GM18867 (cell line): ENCODE data around the gene KCNK15.
"Not testable (repeated sequence)": the region's sequence is repeated elsewhere in the genome, so short reads cannot be mapped to it uniquely, and the experiment has no call there.

Experiments
- ATAC-seq: cut with Tn5 transposase; IDR thresholded peaks from one replicate; pipeline ENCODE4 v1.9.1; 2021; ENCODE audit warnings: mild to moderate bottlenecking, moderate library complexity; ENCODE audit not compliant: unreplicated experiment

KCNK15 gene

GRCh38 chr20:44756011-44756688, 10.5 kb downstream of the KCNK15 start:
- ATAC-seq = no peak

GRCh38 chr20:44756956-44757355, 11.3 kb downstream of the KCNK15 start:
- no peak for ATAC-seq

- no peak for ATAC-seq
Measured at GRCh38 chr20:44758247-44759101, 12.8 kb downstream of the KCNK15 start.

- no peak for ATAC-seq
Measured at GRCh38 chr20:44759595-44759994, 13.9 kb downstream of the KCNK15 start.

- ATAC-seq = no peak
Measured at GRCh38 chr20:44761423-44761822, 15.8 kb downstream of the KCNK15 start.

- ATAC-seq = no peak
Measured at GRCh38 chr20:44762466-44763140, 16.9 kb downstream of the KCNK15 start.

GRCh38 chr20:44763798-44764197, 18.1 kb downstream of the KCNK15 start:
- ATAC-seq = not testable (repeated sequence)

GRCh38 chr20:44765091-44765490, 19.4 kb downstream of the KCNK15 start:
- ATAC-seq = no peak

GRCh38 chr20:44765701-44766347, 20.2 kb downstream of the KCNK15 start:
- ATAC-seq = no peak

GRCh38 chr20:44768256-44768655, 22.6 kb downstream of the KCNK15 start:
- no peak for ATAC-seq

- no peak for ATAC-seq
Measured at GRCh38 chr20:44768854-44769480, 23.3 kb downstream of the KCNK15 start.

GRCh38 chr20:44769481-44769863, 23.8 kb downstream of the KCNK15 start:
- no peak for ATAC-seq

- ATAC-seq = no peak
Measured at GRCh38 chr20:44770484-44771171, 25.0 kb downstream of the KCNK15 start.

GRCh38 chr20:44771172-44771535, 25.5 kb downstream of the KCNK15 start:
- no peak for ATAC-seq

GRCh38 chr20:44772636-44773035, 27.0 kb downstream of the KCNK15 start:
- no peak for ATAC-seq

- no peak for ATAC-seq
Measured at GRCh38 chr20:44773070-44773829, 27.6 kb downstream of the KCNK15 start.

GRCh38 chr20:44776980-44777379, 31.3 kb downstream of the KCNK15 start:
- ATAC-seq = no peak

GRCh38 chr20:44780226-44780625, 34.6 kb downstream of the KCNK15 start:
- ATAC-seq = no peak

- no peak for ATAC-seq
Measured at GRCh38 chr20:44781118-44781517, 35.5 kb downstream of the KCNK15 start.

GRCh38 chr20:44781791-44782190, 36.1 kb downstream of the KCNK15 start:
- no peak for ATAC-seq
